Measurements from ENCODE around the gene FGF23. TPM values are rescaled to one million over a fixed set of nuclear protein-coding genes. Genes with fewer than 3 reads are reported as not detected.

FGF23 gene
- total RNA-seq, 1 experiment from 2014 or later = 0.24 TPM

DNA sequence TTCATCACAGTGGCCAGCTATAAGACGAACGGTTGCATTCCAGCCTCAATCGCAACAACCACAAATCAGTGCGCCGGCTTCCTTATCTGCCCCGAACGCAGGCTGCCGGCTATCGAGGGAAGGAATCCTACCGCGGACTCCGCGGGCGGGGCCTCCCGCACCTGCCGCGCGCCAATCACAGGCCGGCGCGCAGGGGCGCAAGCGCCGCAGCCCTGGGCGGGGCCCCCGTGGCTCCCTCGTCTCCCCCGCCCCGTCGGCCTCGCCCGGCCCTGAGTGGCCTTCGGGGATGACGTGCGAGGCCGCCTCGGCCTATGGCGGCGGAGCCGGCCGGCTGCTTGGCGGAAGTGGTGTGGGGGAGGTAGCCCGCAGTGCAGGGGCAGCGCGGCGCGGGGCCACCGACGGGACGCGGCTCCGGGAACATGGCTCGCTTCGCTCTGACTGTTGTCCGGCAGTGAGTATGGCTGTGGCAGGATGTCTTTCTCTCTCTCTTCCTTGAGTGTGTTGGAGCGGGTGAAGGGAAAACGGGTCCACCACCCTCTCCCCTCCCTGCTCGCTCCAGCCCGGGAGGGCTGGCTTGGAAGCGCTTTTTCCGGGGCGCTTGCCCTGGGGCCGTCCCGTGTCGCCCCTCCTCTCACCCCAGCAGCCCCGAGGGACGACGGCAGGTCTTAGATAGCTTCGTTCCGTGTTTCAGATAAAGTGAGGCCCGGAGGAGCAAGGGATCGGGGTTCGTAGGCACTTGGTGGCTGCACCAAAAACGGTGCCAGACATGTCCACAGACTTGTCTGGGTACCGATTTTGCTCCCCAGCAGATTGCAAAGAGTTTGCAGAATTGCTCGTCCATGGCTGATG, 58.4 kb downstream of the FGF23 start, which contains the start of gene TIGAR:
TSS of gene TIGAR (plus strand) at position 361 of the 849 bp plus-strand sequence. CDS start at position 420, 59 bp downstream.
- peaks cover 20% of the 10 kb centered on the region in 2 experiments for H3K4me1 Mint-ChIP-seq

More for the DNA sequence above, 58.4 kb downstream of the FGF23 start, which contains the start of gene TIGAR:
- H3K23ac ChIP-seq (ENCODE audit: insufficient read length, low read depth, low read length) = no peak within 1 kb of the TSS
- H3K27ac ChIP-seq (ENCODE audit: insufficient read length, low read depth, low read length) = no peak within 1 kb of the TSS
- H3K14ac ChIP-seq (ENCODE audit: insufficient read depth, low read length) = peak within 1 kb of the TSS; percentile 84; the same call in 1 of the 2 replicates
- H3T11ph ChIP-seq (ENCODE audit: low read length) = no peak within 1 kb of the TSS
- H3K4me2 ChIP-seq (ENCODE audit: insufficient read depth, insufficient read length, low read length) = peak within 1 kb of the TSS; percentile 54
- no peak within 1 kb of the TSS for H3K56ac ChIP-seq (ENCODE audit: insufficient read length, low read depth, low read length)
- no peaks in the 10 kb centered on the region for H3K9me3 ChIP-seq (ENCODE audit: control insufficient read depth, low read depth, low read length)
- Mint-ChIP-seq H3K4me3 (peak within 1 kb of the TSS; percentile 89 to 91), H3K9me3 (peaks cover 3 to 4% of the 10 kb centered on the region in 2 experiments), H3K27ac (peak within 1 kb of the TSS; percentile 80 to 98 (median 96); a peak in 6 of 7 replicates), H3K27me3 (ENCODE audit: low read depth) (peaks cover 24% of the 10 kb centered on the region), H3K36me3 (ENCODE audit: insufficient read depth in 1 of 3, low read depth in 3 of 3) (peaks cover 10 to 17% (median 13%) of the 10 kb centered on the region in 3 experiments)
- H4K91ac ChIP-seq (ENCODE audit: insufficient read length, low read depth, low read length) = no peak within 1 kb of the TSS
- H2BK120ac ChIP-seq (ENCODE audit: low read depth, low read length, poor library complexity, severe bottlenecking) = no peak within 1 kb of the TSS
- peaks cover 7% of the 10 kb centered on the region for H3K79me1 ChIP-seq (ENCODE audit: insufficient read depth, low read depth, low read length, poor library complexity, severe bottlenecking)
- H4K20me1 ChIP-seq (ENCODE audit: control insufficient read depth, insufficient read depth, insufficient read length) = no peaks in the 10 kb centered on the region
- H2BK15ac ChIP-seq (ENCODE audit: low read depth, low read length) = no peak within 1 kb of the TSS
- no peak within 1 kb of the TSS; the same call in 1 of the 2 replicates for H3K4ac ChIP-seq (ENCODE audit: low read depth, low read length)
- no peak within 1 kb of the TSS for H4K8ac ChIP-seq (replicated peaks; ENCODE audit: insufficient read length, low read depth, low read length)
- H2BK20ac ChIP-seq (ENCODE audit: low read depth, low read length, poor library complexity, severe bottlenecking) = no peak within 1 kb of the TSS
- no CpG with 5 or more reads among the region's 76 CpGs for WGBS (ENCODE audit: extremely low coverage, insufficient read length, low lambda C conversion rate)
- peaks cover 4% of the 10 kb centered on the region for H3K23me2 ChIP-seq (ENCODE audit: insufficient read length, low read depth, low read length, poor library complexity, severe bottlenecking)
- peak; percentile 97 for DNase-seq
- peak within 1 kb of the TSS; percentile 81 for H3K18ac ChIP-seq (ENCODE audit: insufficient read length, low read depth, low read length)
- H2BK5ac ChIP-seq (ENCODE audit: insufficient read length, low read length) = no peak within 1 kb of the TSS
- TF ChIP-seq, protein P1, sequence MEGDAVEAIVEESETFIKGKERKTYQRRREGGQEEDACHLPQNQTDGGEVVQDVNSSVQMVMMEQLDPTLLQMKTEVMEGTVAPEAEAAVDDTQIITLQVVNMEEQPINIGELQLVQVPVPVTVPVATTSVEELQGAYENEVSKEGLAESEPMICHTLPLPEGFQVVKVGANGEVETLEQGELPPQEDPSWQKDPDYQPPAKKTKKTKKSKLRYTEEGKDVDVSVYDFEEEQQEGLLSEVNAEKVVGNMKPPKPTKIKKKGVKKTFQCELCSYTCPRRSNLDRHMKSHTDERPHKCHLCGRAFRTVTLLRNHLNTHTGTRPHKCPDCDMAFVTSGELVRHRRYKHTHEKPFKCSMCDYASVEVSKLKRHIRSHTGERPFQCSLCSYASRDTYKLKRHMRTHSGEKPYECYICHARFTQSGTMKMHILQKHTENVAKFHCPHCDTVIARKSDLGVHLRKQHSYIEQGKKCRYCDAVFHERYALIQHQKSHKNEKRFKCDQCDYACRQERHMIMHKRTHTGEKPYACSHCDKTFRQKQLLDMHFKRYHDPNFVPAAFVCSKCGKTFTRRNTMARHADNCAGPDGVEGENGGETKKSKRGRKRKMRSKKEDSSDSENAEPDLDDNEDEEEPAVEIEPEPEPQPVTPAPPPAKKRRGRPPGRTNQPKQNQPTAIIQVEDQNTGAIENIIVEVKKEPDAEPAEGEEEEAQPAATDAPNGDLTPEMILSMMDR (conservative IDR thresholded peaks at IDR 0.05) = no peak
- no peaks in the 10 kb centered on the region for H3K27me3 ChIP-seq (ENCODE audit: insufficient read depth, low read length)
- no peaks in the 10 kb centered on the region; the same call in 1 of the 2 replicates for H3K4me1 ChIP-seq (ENCODE audit: insufficient read depth, low read length)
- H3K79me2 ChIP-seq (ENCODE audit: insufficient read depth, low read length) = peaks cover 2% of the 10 kb centered on the region; the same call in 1 of the 2 replicates
- peak within 1 kb of the TSS; percentile 82 for H3K9ac ChIP-seq (ENCODE audit: extremely low read depth, insufficient read length, low read length)
- no peak within 1 kb of the TSS for H4K5ac ChIP-seq (ENCODE audit: insufficient read length, low read depth, low read length)
- no peak within 1 kb of the TSS for H2BK12ac ChIP-seq (ENCODE audit: insufficient read length, low read depth, low read length)
- H2AFZ ChIP-seq (ENCODE audit: low read length) = no peak within 1 kb of the TSS
- no peak within 1 kb of the TSS for H2AK5ac ChIP-seq (ENCODE audit: insufficient read length, low read length)

Data from H9 (cell line).